Ishikawa (cell line): ENCODE measurements around the gene C3orf18.

Source experiments
- CEBPB ChIP-seq: IDR thresholded peaks from 2 replicates; pipeline ENCODE4 v1.6.1; 2012
- CREB1 ChIP-seq: IDR thresholded peaks from 2 replicates; pipeline ENCODE4 v1.6.1; 2012; ENCODE audit warnings: low read depth
- EGR1 ChIP-seq: IDR thresholded peaks from 2 replicates; pipeline ENCODE4 v1.6.1; 2012
- EP300 ChIP-seq: IDR thresholded peaks from 2 replicates; pipeline ENCODE4 v1.6.1; 2012; ENCODE audit warnings: borderline replicate concordance
- FOXM1 ChIP-seq: IDR thresholded peaks from 2 replicates; pipeline ENCODE4 v1.6.1; 2012; ENCODE audit warnings: low read depth, borderline replicate concordance
- NFIC ChIP-seq: IDR thresholded peaks from 2 replicates; pipeline ENCODE4 v1.6.1; 2012
- RAD21 ChIP-seq: IDR thresholded peaks from 2 replicates; pipeline ENCODE4 v1.6.1; 2012; ENCODE audit warnings: low read depth
- TAF1 ChIP-seq: IDR thresholded peaks from 2 replicates; pipeline ENCODE4 v1.6.1; 2012; ENCODE audit warnings: low read depth, mild to moderate bottlenecking
- TCF12 ChIP-seq: IDR thresholded peaks from 2 replicates; pipeline ENCODE4 v1.6.1; 2012; ENCODE audit warnings: low read depth
- TEAD4 ChIP-seq: IDR thresholded peaks from 2 replicates; pipeline ENCODE4 v1.6.1; 2012
- YY1 ChIP-seq: IDR thresholded peaks from 2 replicates; pipeline ENCODE4 v1.6.1; 2012; ENCODE audit warnings: low read depth
- ZBTB7A ChIP-seq: IDR thresholded peaks from 2 replicates; pipeline ENCODE4 v1.6.1; 2012; ENCODE audit warnings: low read depth
- TF ChIP-seq, protein P1 (sequence below): IDR thresholded peaks from 2 replicates; pipeline ENCODE4 v1.6.1; 2012
- TF ChIP-seq, protein P2 (sequence below): IDR thresholded peaks from 2 replicates; pipeline ENCODE4 v1.6.1; 2012; ENCODE audit warnings: low read depth, mild to moderate bottlenecking
- TF ChIP-seq, protein P3 (sequence below): IDR thresholded peaks from 2 replicates; pipeline ENCODE4 v1.6.1; 2012

The C3orf18 gene

GRCh38 chr3:50532062-50532705 is 35.4 kb downstream of the C3orf18 start:
- TF ChIP-seq CREB1 (no peak), TEAD4 (no peak), TCF12 (no peak), FOXM1 (no peak), TAF1 (no peak), CEBPB (no peak), YY1 (no peak), EP300 (no peak), EGR1 (no peak), ZBTB7A (no peak), NFIC (no peak), RAD21 (no peak)
- TF ChIP-seq, protein P1, sequence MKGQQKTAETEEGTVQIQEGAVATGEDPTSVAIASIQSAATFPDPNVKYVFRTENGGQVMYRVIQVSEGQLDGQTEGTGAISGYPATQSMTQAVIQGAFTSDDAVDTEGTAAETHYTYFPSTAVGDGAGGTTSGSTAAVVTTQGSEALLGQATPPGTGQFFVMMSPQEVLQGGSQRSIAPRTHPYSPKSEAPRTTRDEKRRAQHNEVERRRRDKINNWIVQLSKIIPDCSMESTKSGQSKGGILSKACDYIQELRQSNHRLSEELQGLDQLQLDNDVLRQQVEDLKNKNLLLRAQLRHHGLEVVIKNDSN: no peak
- TF ChIP-seq, protein P2, sequence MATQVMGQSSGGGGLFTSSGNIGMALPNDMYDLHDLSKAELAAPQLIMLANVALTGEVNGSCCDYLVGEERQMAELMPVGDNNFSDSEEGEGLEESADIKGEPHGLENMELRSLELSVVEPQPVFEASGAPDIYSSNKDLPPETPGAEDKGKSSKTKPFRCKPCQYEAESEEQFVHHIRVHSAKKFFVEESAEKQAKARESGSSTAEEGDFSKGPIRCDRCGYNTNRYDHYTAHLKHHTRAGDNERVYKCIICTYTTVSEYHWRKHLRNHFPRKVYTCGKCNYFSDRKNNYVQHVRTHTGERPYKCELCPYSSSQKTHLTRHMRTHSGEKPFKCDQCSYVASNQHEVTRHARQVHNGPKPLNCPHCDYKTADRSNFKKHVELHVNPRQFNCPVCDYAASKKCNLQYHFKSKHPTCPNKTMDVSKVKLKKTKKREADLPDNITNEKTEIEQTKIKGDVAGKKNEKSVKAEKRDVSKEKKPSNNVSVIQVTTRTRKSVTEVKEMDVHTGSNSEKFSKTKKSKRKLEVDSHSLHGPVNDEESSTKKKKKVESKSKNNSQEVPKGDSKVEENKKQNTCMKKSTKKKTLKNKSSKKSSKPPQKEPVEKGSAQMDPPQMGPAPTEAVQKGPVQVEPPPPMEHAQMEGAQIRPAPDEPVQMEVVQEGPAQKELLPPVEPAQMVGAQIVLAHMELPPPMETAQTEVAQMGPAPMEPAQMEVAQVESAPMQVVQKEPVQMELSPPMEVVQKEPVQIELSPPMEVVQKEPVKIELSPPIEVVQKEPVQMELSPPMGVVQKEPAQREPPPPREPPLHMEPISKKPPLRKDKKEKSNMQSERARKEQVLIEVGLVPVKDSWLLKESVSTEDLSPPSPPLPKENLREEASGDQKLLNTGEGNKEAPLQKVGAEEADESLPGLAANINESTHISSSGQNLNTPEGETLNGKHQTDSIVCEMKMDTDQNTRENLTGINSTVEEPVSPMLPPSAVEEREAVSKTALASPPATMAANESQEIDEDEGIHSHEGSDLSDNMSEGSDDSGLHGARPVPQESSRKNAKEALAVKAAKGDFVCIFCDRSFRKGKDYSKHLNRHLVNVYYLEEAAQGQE: no peak
- TF ChIP-seq, protein P3, sequence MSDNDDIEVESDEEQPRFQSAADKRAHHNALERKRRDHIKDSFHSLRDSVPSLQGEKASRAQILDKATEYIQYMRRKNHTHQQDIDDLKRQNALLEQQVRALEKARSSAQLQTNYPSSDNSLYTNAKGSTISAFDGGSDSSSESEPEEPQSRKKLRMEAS: no peak

DNA sequence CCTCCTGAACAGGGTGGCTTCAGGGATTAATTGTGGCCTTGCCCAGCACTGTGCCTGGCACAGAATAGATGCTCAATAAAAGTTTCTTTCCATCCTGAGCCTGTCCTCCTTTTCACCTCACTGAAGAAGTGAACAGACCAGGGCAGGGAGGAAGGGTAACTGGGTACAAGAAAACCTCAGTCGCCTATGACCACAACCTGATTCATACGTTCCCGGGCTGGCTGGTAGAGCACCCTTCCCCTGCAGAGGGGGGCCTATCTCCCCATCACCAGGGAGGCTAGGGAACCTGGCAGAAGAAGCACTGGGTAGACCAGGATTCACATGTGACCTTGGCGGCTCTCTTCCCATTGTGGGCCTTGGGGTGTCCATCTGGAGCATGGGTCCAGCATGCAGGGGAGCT is 36.3 kb downstream of the C3orf18 start:
- TF ChIP-seq TAF1: no peak
- TF ChIP-seq NFIC: no peak
- TF ChIP-seq EP300: no peak
- no peak for TF ChIP-seq TCF12
- no peak for TF ChIP-seq FOXM1
- TF ChIP-seq, protein P2: no peak
- TF ChIP-seq RAD21: no peak
- no peak for TF ChIP-seq YY1
- TF ChIP-seq TEAD4: no peak
- no peak for TF ChIP-seq EGR1
- no peak for TF ChIP-seq CREB1
- TF ChIP-seq, protein P1: no peak
- TF ChIP-seq CEBPB: no peak

DNA sequence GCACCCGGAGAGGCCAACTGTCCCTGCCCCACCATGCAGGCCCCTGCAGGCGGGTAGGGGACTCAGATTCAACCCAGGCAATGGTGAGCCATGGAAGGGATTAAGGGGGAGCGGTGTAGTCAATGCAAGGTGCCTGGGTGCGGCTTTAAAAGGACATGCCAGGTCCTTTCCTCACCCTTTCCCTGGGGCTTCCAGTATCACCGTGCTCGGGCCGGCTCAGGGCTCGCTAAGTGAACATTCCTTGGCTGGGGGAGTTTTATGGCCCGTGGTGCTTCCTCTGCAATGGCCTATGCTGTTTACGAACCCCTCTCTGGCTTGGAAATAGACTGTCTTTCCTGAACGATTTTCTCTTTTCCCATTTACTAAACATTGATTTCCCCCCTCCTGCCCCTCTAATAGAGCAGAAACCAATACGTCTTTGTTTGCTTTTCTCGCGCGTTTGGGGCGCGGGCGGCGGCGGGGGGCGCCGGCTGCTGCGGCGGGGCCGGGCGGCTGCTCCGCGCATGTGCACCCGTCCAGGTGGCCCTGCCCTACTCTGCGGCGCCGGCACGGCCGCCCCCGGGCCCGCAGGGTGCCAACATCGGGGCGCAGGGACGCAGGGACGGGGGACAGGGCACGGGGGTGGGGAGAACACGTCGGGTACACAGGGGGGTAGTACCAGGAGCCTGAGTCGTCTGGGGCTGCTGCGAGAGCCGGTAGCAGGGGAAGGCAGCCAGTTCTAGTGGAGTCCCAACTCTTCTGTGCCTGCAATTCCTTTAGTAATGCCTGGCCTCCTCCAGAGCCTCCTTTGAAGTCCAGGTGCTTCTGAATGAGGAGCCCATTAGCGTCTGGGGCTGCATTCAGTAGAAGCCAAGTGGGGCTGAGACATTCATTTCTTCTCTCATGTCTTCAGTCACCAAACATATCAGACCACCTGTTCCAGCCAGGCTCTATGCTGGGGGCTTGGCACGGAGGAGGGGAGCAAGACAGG is 37.3 kb downstream of the C3orf18 start:
- TF ChIP-seq TEAD4: no peak
- no peak for TF ChIP-seq TAF1
- TF ChIP-seq ZBTB7A: no peak
- TF ChIP-seq CREB1: no peak
- TF ChIP-seq, protein P1: no peak
- no peak for TF ChIP-seq TCF12
- TF ChIP-seq NFIC: no peak
- TF ChIP-seq EGR1: no peak
- TF ChIP-seq, protein P2: no peak
- TF ChIP-seq, protein P3: no peak
- no peak for TF ChIP-seq EP300
- no peak for TF ChIP-seq CEBPB
- no peak for TF ChIP-seq YY1
- no peak for TF ChIP-seq RAD21
- no peak for TF ChIP-seq FOXM1
